GM21528 (cell line): ENCODE data around the gene RHOBTB1.
"Not testable (repeated sequence)": the region's sequence is repeated elsewhere in the genome, so short reads cannot be mapped to it uniquely, and the experiment has no call there.

Experiments
- ATAC-seq: cut with Tn5 transposase; IDR thresholded peaks from one replicate; pipeline ENCODE4 v1.9.1; 2021; ENCODE audit warnings: mild to moderate bottlenecking, moderate library complexity; ENCODE audit not compliant: unreplicated experiment, low FRiP score

Gene RHOBTB1, protein sequence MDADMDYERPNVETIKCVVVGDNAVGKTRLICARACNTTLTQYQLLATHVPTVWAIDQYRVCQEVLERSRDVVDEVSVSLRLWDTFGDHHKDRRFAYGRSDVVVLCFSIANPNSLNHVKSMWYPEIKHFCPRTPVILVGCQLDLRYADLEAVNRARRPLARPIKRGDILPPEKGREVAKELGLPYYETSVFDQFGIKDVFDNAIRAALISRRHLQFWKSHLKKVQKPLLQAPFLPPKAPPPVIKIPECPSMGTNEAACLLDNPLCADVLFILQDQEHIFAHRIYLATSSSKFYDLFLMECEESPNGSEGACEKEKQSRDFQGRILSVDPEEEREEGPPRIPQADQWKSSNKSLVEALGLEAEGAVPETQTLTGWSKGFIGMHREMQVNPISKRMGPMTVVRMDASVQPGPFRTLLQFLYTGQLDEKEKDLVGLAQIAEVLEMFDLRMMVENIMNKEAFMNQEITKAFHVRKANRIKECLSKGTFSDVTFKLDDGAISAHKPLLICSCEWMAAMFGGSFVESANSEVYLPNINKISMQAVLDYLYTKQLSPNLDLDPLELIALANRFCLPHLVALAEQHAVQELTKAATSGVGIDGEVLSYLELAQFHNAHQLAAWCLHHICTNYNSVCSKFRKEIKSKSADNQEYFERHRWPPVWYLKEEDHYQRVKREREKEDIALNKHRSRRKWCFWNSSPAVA

DNA sequence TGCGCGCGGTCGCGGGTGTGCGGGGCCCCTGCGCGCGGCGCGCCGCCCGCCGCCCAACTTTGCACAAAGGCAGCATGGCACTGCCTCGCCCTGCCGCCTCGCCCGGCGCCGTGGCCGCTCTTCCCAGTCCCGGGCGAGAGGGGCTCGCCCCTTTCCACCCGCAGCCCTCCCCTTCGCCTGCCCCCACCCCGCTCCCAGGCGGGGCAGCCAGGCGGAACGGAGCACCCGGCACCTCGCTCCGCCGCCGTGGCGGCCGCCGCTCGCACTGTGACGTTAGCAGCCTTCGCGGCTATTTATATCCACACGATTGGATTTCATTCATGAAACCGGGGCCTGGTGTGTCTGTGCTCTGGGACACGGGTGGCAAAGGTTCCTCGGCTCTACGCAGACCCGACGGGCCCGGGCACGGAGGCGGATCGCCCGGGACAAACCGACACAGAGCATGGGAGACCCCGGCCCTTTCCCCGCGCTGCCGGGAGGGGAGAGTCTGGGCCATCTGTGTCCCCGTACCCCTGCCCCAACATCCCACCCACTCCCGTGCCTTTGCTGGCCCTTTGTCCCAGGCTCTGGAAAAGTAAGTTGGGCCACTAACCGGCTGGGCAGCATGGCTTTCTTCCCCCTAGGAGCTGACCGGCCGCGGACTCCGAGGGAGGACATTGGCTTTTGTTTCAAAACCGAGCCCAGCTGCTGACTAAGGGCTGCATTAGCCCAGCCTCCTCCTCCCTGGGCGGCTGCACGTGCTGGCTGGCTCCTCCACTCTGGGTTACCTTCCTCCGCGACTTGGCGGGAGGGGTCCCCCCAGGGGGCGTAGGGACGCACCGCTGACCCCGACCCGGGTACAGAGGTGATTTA lies at the start of gene RHOBTB1:
Gene RHOBTB1 (minus strand): TSS at position 128 of the 852 bp plus-strand sequence. CDS start 32,643 bp downstream, outside the sequence.
- ATAC-seq, result peak; percentile 48

DNA sequence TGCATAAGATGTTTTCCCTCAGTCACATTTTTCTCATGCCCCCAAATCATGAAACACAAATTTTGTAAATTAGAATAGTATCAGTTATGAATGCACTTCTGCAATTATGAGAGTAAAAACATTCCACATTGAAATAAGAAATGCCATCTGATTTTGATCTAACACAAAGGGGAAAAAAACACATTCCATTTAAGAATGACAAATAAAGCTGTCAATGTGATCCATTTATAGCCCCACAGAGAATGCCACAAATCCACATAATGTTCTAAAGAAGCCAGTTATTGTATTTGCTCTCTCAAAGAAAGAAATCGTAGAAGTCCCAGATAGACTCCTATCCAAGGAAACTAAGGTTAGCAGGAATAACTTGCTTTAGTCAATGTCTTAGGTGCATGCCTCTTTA lies 48.7 kb upstream of the RHOBTB1 start:
- ATAC-seq, result no peak

DNA sequence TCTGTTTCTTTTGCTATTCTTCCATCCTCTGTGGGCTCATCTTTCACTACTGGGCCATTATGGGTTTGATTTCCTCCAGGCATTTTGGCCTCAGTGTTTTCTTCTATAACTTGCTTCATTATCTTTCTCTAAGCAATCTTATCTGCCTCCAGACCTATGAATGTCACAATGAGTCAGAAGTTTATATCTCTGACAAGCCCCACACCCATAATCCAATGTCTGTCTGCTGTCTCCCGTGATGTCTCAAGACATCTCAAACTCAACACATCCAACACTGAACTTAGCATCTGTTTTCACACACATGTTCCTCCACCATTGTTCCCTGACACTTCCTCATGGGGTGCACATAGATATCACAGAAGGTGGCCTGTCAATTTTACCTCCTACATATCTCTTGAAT lies 46.7 kb upstream of the RHOBTB1 start:
- ATAC-seq, result no peak

DNA sequence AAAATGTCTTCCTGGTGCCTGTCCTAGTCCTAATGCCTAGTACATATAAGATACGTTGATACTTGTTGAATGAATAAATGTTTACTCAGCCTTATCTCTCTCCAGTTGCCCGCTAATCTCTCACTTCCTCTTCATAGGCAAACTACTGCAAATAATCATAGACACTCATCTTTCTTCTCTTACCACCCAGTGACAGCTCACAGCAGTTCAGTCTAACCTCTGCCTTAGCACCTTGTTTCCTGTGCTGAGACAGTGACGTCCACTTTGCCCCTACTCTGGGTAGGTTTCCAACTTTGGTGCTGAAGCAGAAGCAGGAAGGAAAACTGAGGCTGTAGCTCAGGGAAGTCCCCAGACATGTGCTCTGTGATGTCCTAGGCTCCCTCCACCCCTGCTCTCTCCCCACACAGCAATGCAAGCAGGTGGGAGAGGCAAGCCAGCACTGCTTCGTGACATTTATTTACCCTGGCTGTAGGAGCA lies 45.5 kb upstream of the RHOBTB1 start:
- peak; percentile 47 for ATAC-seq

DNA sequence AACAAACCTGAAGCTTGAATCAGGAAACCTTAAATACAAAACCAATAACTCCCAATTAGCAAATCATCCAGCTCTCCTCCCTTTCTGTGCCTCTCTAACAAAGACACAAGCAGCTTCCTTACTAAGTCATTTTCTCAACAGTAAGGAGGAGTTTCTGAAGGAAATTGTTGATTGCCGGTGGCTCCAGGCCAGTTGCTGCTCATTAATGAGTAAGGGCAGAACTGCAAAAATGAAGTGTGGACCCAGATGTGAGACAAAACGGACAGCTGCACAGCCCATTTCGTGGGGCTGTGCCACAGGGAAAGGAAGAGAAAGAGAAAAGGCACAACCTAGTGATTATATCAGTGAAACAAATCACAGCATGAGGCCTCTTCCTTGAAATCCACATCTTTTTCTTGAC lies 42.8 kb upstream of the RHOBTB1 start:
- ATAC-seq, result no peak

DNA sequence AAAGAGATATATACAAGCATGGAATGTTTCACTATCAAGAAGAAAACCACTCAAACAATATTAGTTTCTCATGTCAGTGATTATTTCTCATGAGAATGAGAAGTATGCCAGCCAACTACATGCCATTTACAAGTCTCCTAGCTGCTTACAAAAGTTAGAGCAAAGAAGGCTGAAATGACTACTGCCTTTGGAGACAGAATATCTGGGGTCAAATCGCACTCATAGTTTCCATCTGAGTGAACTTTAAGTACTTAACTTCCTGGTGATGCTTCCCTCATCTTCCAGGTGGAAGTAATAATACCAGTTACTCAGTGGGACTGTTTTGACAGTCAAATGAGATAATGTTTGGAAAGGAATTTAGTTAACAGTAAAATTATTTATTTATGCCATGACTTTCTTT lies 42.0 kb upstream of the RHOBTB1 start:
- ATAC-seq, result no peak

DNA sequence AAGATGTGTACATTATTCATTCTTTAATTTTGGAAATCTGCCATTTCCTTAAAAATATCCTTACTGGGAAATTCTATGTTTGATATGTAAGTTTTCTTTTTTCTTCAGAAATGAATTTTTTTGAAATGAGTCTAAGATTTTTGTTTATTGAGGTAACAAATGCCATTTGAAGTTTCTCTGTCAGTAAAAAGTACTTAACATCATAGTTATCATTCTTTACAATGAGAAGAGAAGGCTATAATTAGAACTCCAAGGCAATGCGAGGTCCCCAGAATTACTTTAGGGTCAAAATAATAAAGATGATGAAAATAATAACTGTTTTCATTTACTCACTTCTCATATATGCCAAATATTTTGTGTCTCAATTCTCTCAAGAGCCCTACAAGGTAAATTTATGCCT lies 37.0 kb upstream of the RHOBTB1 start:
- no peak for ATAC-seq

DNA sequence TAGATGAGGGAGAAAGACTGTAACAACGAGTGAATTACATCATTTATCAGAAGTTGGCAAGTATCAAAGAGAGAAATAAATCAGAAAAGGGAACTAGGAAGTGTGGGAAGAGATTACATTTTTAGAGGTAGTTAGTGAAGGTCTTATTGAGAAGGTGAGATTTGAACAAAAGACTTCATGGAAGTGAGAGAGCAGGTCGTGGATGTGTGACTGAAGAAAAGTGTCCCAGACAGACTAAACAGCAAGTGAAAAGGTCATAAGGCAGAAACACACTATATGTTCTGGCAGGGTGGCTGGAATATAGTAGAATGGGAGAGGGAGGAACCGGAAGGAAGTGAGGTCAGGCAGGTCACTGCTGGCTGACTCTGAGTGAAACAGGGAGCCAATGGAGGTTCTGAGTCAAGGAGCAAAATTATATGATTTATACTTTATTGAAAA lies 35.7 kb upstream of the RHOBTB1 start:
- ATAC-seq, result no peak

DNA sequence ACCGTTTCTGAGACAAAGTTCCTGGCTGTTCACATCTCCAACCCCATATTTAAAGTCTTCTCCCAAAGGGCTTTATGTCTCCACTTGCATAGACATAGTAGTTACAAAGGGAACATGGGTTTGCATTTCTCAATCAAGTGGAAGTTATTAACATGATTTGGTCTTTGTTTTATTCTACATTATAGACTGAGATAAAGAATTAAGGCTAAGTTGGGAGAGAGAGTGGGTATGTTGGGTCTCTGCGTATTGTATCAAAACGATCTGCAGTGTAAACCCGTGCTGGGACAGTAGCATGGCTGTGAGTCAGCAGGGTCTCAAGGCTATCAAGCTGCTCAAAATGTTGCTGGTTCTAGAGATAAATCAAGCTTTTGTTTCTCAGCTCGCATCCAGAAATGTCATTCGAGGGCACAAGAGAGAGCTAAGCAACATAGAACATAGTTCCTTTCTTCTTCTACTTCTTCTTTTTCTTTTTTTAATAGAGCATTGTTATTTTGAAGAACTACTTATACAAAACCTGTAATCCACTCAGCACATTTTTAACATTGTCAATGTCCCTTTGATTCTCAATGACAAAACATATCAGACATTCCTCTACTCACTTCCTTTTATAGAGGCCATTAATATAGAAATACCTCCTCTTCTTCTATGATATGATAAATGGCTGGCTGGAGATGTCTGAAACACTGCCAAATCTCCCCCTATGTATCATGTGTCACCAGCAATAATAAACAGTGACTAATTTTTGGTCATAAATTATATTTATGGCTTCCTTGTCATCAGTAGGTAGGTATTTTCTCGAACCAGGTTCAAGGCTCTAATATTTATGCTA lies 34.5 kb upstream of the RHOBTB1 start:
- ATAC-seq, result no peak

DNA sequence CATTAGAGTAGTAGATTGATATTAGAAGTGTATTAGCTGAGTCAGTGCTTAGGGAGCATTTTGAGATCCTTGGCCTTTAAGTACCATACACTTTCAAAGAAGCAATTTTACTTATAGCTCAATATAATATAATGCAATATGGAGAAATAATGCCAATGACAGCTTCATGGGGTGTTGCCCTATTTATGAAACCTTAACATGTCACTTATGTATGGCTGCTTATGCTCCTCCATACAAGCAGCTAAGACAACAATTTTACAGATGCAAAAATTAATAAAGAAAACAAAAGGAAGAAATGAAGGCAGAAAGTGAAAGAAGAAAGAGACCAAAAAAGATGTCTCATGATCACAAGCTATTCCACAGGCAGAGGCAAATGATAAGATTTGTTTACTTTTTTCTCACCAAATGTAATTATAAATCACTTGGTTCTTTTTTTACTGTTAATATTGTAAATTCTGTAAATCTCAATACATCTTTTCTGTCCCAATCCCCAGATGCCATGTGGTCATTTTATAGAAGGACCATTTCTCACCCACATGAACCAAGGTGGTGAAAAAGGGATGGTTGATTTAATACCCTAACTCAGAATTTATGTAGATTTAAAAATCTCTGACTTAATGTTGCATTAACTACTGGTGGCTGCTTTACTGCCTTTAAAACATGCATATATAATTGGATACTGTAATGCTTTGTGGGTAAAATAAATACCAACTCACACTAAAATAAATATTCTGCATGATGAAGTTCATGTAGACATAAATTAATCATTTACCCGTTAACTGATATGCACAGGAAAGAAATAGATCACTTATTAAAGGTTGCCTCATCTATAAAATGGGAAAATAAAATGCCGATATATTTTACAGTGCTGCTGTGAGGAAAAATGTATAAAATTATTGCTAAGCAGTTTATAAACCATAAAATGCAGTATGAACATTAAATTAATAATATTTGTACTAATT lies 33.5 kb upstream of the RHOBTB1 start:
- no peak for ATAC-seq

DNA sequence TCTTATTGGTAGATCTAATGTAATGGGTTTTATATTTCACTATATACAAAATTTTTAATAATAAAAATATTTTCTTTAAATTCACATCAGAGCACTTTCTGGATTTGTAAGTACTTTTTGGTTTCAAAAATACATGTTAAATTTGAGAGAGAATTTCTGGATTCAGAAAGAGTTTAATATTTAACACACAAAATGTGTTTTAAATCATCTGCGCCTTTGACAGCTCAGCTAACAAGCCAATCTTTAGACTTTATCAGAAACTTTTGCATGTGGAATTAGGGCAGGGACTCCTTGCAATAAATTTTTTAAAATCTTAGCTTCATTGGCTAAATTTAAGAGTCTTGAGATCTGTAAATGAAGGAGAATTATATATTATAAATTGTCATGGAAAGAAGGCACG lies 32.7 kb upstream of the RHOBTB1 start:
- ATAC-seq, result no peak

DNA sequence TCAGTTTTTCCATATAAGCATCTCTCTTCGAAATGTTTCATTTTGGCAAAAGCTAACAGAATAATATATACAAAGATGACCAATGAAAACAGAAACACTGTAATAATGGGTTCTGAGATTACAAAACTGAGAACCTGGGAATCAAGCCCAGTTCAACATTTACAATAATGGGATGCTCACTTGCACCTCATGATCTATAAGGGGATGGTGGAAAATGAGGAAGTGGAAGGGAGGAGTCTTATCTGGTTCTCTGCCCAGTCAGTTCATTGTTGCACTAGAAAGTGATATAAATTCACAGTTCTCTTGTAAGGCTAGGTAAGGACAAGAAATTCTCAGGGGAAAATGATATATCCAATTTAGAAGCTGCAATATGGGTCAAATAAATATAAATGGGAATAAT lies 31.7 kb upstream of the RHOBTB1 start:
- no peak for ATAC-seq

DNA sequence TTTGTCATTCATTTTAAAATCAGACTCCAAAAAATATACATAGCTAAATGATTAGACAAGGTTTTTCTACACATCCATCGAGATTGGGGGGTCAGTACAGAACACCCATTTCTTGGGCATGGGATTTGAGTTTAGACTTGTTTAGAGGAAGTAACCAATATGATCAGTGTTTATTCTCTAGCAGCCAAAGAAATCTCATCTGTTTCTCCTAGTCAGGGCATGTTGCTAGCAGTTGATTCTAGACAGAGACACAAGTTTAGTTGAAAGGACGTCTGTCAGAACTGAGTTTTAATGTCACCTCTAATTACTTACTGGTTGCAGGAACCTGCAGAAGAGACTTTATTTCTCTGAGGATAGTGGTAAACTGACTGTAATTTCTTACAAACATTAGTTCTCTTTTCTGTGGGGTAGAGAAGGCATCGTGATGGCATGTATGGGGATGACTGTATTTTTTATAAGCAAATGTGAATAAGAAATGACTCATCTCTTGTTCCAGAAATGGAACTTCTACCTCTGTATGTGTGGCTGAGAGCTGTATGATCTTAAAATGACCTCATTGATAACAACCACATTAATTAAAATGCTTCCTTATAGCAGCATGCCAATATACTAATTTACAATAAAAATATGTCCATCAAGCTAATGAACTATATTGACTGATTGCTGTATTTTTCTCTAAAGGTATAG lies 30.6 kb upstream of the RHOBTB1 start:
- ATAC-seq, result no peak

DNA sequence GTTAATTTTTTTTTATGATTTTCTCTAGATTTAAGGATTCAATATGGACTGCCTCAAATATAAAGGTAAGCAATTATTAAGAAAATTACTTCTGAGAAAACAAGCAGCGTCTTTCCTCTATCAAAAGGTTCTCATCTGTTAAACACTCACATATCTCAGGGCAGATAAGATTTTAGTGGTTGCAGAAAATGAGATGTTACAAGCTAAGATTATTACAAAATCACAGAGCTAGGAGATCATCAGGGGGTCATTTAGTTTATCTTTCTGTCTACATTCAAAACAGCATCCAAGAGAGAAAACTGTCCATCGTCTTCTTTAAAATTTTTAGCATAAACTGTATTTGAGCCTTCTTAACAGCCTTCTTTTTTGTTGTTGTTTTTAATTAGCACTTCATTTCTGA lies 29.1 kb upstream of the RHOBTB1 start:
- ATAC-seq, result no peak

DNA sequence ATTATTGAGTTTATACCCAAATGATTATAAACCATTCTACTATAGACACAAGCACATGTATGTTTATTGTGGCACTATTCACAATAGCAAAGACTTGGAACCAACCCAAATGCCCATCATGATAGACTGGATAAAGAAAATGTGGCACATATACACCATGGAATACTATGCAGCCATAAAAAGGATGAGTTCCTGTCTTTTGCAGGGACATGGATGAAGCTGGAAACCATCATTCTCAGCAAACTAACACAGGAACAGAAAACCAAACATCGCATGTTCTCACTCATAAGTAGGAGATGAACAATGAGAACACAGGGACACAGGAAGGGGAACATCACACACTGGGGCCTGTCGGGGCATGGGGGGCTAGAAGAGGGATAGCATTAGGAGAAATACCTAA lies 28.2 kb upstream of the RHOBTB1 start:
- not testable (repeated sequence) for ATAC-seq

DNA sequence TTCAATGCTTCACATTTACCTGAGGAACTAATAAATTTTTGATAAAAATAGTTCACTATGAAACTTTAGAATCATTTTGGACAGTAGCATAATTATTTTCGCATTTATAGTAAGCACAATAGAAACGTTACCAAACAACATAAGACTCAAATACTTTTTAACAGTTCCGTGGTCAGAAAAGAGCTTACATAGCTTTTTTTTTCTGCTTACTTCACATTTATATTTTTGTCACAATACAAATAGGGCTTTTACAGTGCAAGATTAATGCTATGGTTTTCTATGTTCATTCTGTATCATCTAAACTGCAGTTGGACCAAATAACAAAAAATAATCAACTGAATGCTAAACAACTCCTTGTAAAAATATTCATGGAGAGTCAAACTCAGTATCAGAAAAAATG lies 26.5 kb upstream of the RHOBTB1 start:
- ATAC-seq, result no peak

DNA sequence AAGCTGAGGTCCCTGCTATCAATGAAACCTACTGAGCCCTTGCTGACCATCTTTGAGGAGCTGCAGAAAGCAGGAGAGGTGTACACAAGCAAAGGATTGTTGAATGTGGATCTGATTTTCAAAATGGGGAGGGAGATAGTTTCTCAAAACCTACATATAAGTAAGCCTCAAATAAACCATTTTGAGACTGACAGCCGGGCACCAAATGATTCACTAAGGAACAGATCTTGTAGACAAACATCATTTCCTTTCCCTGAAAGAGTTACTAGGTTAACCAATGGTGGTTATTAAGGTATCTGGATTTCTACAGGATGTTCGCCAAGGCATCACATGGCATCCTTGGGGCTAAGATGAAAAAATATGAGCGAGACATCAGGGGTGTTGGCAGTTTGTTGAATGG lies 24.5 kb upstream of the RHOBTB1 start:
- no peak for ATAC-seq

DNA sequence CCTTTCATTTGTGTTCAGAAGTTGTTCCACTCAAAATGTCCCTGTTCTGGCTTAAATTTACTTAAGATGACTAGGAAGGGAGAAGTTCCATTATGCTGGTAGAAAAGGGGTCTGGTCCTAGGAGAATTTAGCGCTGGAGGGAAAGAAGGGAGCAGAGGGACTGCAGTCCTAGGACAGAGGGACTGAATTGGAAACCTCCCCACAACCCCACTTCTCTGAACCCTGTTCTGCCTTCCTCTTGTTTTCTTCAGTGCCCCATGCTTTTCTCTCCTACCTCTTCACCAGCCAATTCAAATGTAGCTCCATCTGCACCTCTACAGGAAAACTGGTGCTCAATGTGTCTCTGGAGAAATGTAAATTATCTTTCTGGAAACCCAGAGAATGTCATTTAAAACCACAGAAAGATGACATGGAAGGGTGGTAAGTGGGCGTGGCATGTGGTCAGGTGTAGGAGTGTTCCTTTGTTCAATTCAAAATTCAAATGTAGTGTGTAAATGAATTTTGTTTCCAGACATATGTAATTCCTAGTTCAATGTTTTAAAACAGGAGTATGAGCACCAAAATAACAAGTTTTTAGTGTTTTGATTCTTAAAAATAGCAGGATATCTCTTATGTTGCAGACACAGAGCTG lies 24.0 kb upstream of the RHOBTB1 start:
- ATAC-seq, result no peak
